Erythroblast (primary cell): Measurements from ENCODE around the gene VWC2.

ENCODE experiments used
- GATA1 ChIP-seq: IDR thresholded peaks from 2 replicates; pipeline ENCODE4 v1.6.1; 2011; ENCODE audit warnings: low read depth, mild to moderate bottlenecking, control low read depth, low read length, moderate library complexity
- POLR2A ChIP-seq: IDR thresholded peaks from 2 replicates; pipeline ENCODE4 v1.6.1; 2011; ENCODE audit warnings: mild to moderate bottlenecking, low read length

DNA sequence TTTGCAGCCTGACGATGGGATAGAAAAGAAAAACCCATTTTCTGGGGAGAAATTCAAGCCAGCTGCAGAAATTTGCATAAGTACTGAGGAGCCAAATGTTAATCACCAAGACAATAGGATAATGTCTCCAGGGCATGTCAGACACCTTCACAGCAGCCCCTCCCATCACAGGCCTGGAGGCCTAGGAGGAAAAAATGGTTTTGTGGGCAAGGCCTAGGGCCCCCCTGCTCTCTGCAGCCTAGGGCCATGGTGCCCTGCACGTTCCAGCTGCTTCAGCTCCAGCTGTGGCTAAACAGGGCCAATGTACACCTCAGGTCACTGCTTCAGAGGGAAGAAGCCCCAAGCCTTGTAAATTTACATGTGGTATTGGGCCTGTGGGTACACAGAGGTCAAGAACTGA lies 158.2 kb downstream of the VWC2 start:
- no peak for TF ChIP-seq POLR2A
- TF ChIP-seq GATA1, result no peak
